Iris pigment epithelial cell (primary cell): ENCODE results near the gene WNT9B.
"Not testable (repeated sequence)": the region's sequence is repeated elsewhere in the genome, so short reads cannot be mapped to it uniquely, and the experiment has no call there.

Source experiments
- DNase-seq: peaks from one replicate; pipeline ENCODE4 v3.0.0-alpha.2; 2011; ENCODE audit warnings: low read depth

Gene WNT9B

DNA sequence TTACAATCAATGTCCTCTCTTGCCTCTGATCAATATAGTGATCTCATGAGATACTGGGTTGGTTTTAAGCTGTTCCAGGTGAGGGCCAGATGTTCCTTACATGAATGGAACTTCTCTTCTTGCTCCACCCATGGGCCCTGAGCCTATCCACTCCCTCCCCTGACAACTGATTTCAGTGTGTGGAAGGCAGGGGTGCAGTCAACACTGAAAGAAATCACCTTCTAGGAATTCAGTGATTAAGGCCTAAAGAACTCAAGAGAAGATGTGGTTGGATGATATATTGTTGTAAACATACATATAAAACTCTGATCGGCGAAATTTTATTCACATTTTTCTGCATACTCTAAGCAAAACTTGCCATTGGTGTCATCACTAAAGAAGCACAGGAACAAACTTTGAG is 64.8 kb downstream of the WNT9B start:
- peak; percentile 40 for DNase-seq

- no peak for DNase-seq
These were observed 65.2 kb downstream of the WNT9B start for GRCh38 chr17:46916623-46917022.

GRCh38 chr17:46917041-46917440 is 65.7 kb downstream of the WNT9B start:
- DNase-seq = no peak

GRCh38 chr17:46917516-46917915 is 66.1 kb downstream of the WNT9B start:
- no peak for DNase-seq

DNA sequence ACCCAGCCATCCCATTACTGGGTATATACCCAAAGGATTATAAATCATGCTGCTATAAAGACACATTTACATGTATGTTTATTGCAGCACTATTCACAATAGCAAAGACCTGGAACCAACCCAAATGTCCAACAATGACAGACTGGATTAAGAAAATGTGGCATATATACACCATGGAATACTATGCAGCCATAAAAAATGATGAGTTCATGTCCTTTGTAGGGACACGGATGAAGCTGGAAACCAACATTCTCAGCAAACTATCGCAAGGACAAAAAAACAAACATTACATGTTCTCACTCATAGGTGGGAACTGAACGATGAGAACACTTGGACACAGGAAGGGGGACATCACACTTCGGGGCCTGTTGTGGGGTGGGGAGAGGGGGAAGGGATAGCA is 70.6 kb downstream of the WNT9B start:
- DNase-seq = not testable (repeated sequence)

GRCh38 chr17:46922487-46922803 is 71.1 kb downstream of the WNT9B start:
- DNase-seq = no peak

DNA sequence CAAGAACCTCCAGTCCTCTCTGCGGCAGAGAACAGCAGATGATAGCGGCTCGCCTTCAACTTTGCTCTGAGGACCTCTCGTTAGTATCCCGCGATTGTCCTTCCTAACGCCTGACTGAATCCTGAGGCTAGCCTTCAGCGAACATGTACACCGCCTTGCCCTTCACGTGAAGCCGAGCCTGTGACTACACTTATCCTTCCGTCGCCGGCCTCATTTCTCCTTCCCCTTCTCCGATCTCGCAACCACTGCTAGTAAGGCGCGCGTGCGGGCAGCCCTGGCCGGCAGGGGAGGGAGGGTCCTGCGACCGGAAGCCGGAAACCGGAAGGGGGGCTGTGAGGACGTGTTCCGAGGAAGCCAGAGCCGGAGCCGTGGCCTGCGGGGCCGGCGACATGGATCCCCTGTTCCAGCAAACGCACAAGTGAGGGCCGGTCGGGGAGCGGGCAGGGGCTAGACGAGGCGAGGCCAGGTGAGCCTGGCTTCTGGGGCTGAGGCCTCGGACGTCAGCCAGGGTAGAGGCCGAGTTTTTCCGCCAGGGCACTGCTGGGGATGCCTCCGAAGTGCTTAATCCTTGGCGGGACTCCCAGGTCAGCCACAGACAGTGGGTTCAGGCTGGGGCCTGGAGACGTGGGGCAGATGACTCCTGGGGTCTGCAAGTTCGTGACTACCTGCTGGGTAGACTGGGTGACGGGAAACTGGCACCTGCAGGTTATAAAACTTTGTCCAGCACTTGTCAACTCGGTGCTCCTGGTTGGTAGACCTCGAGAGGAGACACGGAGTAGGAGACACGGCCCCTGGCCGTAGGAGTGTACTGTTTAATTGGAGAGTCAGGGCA is 71.6 kb downstream of the WNT9B start, which contains the start of gene GOSR2:
Gene GOSR2, plus strand, starts transcription at position 357 of the 832 bp plus-strand sequence. Its CDS starts 33 bp downstream, at position 390.
- peak; percentile 85 for DNase-seq

DNA sequence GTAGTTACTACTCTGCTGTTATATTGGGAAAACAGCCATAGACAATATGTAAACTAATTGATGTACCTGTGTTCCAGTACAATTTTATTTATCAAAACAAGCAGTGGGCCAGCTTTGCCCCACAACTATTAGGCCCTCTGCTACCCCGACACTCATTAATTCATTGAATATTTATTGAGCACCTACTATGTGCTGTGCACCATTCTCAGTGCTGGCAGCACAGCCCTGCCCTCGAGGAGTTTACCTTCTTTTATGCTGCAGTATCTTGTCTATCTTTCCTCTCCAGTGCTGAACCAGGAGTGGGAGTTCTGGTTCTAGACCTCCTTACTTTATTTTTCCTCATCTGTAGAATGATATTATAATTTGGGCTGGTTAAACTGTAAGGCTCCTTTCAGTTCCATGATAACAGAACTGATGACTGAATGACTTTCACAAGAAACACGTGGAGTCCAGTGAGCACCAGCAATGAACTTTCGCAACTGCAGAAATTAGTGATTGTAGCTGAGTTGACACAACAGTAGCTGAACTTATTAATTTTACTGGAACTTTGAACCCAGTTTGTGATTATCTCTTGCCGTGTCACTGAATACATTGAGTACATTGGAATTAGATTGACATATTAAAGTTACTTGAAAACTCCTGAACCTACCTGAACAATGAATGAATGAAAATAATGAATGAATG is 73.9 kb downstream of the WNT9B start:
- peak; percentile 27 for DNase-seq

- DNase-seq = no peak
These were observed 77.3 kb downstream of the WNT9B start for GRCh38 chr17:46928467-46929261.

- DNase-seq = peak; percentile 71
These were observed 78.0 kb downstream of the WNT9B start for GRCh38 chr17:46929413-46929812.

GRCh38 chr17:46930051-46930450 is 78.7 kb downstream of the WNT9B start:
- no peak for DNase-seq

- DNase-seq = no peak
These were observed 80.2 kb downstream of the WNT9B start for GRCh38 chr17:46931596-46931995.

- no peak for DNase-seq
These were observed 84.4 kb downstream of the WNT9B start for GRCh38 chr17:46935658-46936266.
